Effector memory CD4-positive, alpha-beta T cell (primary cell): ENCODE data around the gene BLOC1S3.

ENCODE experiments used
- DNase-seq, 3 donors: peaks; one replicate each; pipeline ENCODE4 v3.0.0-alpha.2; 2020
- H3K27ac ChIP-seq: 2 replicates; pipeline ENCODE4 v1.7.0; 2013; ENCODE audit warnings: mild to moderate bottlenecking, low read length, moderate library complexity; ENCODE audit not compliant: insufficient read depth, poor library complexity, severe bottlenecking
- H3K27me3 ChIP-seq: replicated peaks from 2 replicates; pipeline ENCODE4 v1.7.0; 2013; ENCODE audit warnings: mild to moderate bottlenecking, low read length; ENCODE audit not compliant: insufficient read depth, control insufficient read depth, poor library complexity, severe bottlenecking
- H3K36me3 ChIP-seq: 2 replicates; pipeline ENCODE4 v1.7.0; 2013; ENCODE audit warnings: mild to moderate bottlenecking, low read length, moderate library complexity; ENCODE audit not compliant: control insufficient read depth, insufficient read depth
- H3K4me1 ChIP-seq: 2 replicates; pipeline ENCODE4 v1.7.0; 2013; ENCODE audit warnings: low read length, mild to moderate bottlenecking; ENCODE audit not compliant: control insufficient read depth, insufficient read depth, poor library complexity, severe bottlenecking
- H3K4me3 ChIP-seq: 2 replicates; pipeline ENCODE4 v1.7.0; 2013; ENCODE audit warnings: low read length, low read depth, mild to moderate bottlenecking; ENCODE audit not compliant: insufficient read depth, poor library complexity, severe bottlenecking
- H3K9me3 ChIP-seq: 2 replicates; pipeline ENCODE4 v1.7.0; 2013; ENCODE audit warnings: mild to moderate bottlenecking, low read length, moderate library complexity; ENCODE audit not compliant: control insufficient read depth

The BLOC1S3 gene

GRCh38 chr19:45184115-45184514 is 5.5 kb downstream of the BLOC1S3 start:
- Histone ChIP-seq H3K27me3 (no peaks in the 10 kb centered on the region), H3K4me1 (peaks cover 19% of the 10 kb centered on the region), H3K36me3 (peaks cover 9% of the 10 kb centered on the region), H3K9me3 (no peaks in the 10 kb centered on the region), H3K27ac (no peak overlapping the region), H3K4me3 (no peak overlapping the region)
- no peak for DNase-seq

GRCh38 chr19:45186509-45187334 is 8.1 kb downstream of the BLOC1S3 start:
- H3K27ac ChIP-seq = no peak overlapping the region
- DNase-seq = no peak
- peaks cover 5% of the 10 kb centered on the region for H3K4me1 ChIP-seq
- no peaks in the 10 kb centered on the region for H3K27me3 ChIP-seq
- peaks cover 2% of the 10 kb centered on the region for H3K36me3 ChIP-seq
- no peaks in the 10 kb centered on the region for H3K9me3 ChIP-seq
- H3K4me3 ChIP-seq = no peak overlapping the region

- Histone ChIP-seq H3K9me3 (no peaks in the 10 kb centered on the region), H3K4me1 (peaks cover 5% of the 10 kb centered on the region), H3K27me3 (no peaks in the 10 kb centered on the region), H3K27ac (no peak overlapping the region), H3K4me3 (no peak overlapping the region), H3K36me3 (no peaks in the 10 kb centered on the region)
- no peak for DNase-seq
Measured at GRCh38 chr19:45187421-45188100, 9.0 kb downstream of the BLOC1S3 start.

GRCh38 chr19:45189971-45190370 is 11.4 kb downstream of the BLOC1S3 start:
- no peaks in the 10 kb centered on the region for H3K36me3 ChIP-seq
- DNase-seq = no peak
- H3K9me3 ChIP-seq = no peaks in the 10 kb centered on the region
- no peaks in the 10 kb centered on the region for H3K27me3 ChIP-seq
- H3K4me3 ChIP-seq = no peak overlapping the region
- H3K27ac ChIP-seq = no peak overlapping the region
- H3K4me1 ChIP-seq = peaks cover 5% of the 10 kb centered on the region

- DNase-seq = no peak
- no peak overlapping the region for H3K4me3 ChIP-seq
- no peaks in the 10 kb centered on the region for H3K9me3 ChIP-seq
- H3K4me1 ChIP-seq = peaks cover 5% of the 10 kb centered on the region
- no peak overlapping the region for H3K27ac ChIP-seq
- H3K27me3 ChIP-seq = no peaks in the 10 kb centered on the region
- no peaks in the 10 kb centered on the region for H3K36me3 ChIP-seq
Measured at GRCh38 chr19:45191375-45191774, 12.8 kb downstream of the BLOC1S3 start.

- Histone ChIP-seq H3K27me3 (no peaks in the 10 kb centered on the region), H3K4me3 (no peak overlapping the region), H3K27ac (no peak overlapping the region), H3K36me3 (no peaks in the 10 kb centered on the region), H3K4me1 (no peaks in the 10 kb centered on the region), H3K9me3 (no peaks in the 10 kb centered on the region)
- DNase-seq = no peak
Measured at GRCh38 chr19:45195764-45196163, 17.2 kb downstream of the BLOC1S3 start.

GRCh38 chr19:45200568-45200967 is 22.0 kb downstream of the BLOC1S3 start:
- no peak for DNase-seq

GRCh38 chr19:45202637-45203036 is 24.1 kb downstream of the BLOC1S3 start:
- H3K4me3 ChIP-seq = no peak overlapping the region
- no peak overlapping the region for H3K27ac ChIP-seq
- no peaks in the 10 kb centered on the region for H3K27me3 ChIP-seq
- DNase-seq = no peak
- H3K36me3 ChIP-seq = no peaks in the 10 kb centered on the region
- no peaks in the 10 kb centered on the region for H3K9me3 ChIP-seq
- no peaks in the 10 kb centered on the region for H3K4me1 ChIP-seq

More at GRCh38 chr19:45200568-45200967, 22.0 kb downstream of the BLOC1S3 start:
- Histone ChIP-seq H3K27me3 (no peaks in the 10 kb centered on the region), H3K9me3 (no peaks in the 10 kb centered on the region), H3K4me3 (no peak overlapping the region), H3K27ac (no peak overlapping the region), H3K4me1 (no peaks in the 10 kb centered on the region), H3K36me3 (no peaks in the 10 kb centered on the region)

GRCh38 chr19:45205810-45206209 is 27.2 kb downstream of the BLOC1S3 start:
- no peaks in the 10 kb centered on the region for H3K9me3 ChIP-seq
- no peaks in the 10 kb centered on the region for H3K27me3 ChIP-seq
- H3K27ac ChIP-seq = no peak overlapping the region
- H3K4me3 ChIP-seq = no peak overlapping the region
- DNase-seq = no peak
- no peaks in the 10 kb centered on the region for H3K4me1 ChIP-seq
- H3K36me3 ChIP-seq = no peaks in the 10 kb centered on the region

- Histone ChIP-seq H3K4me3 (no peak overlapping the region), H3K27me3 (no peaks in the 10 kb centered on the region), H3K4me1 (no peaks in the 10 kb centered on the region), H3K27ac (no peak overlapping the region), H3K36me3 (no peaks in the 10 kb centered on the region), H3K9me3 (no peaks in the 10 kb centered on the region)
- no peak for DNase-seq
Measured at GRCh38 chr19:45206328-45206727, 27.7 kb downstream of the BLOC1S3 start.
